A549 (cell line): ENCODE data around the gene EFEMP2. TPM values are rescaled to one million over a fixed set of nuclear protein-coding genes. Genes with fewer than 3 reads are reported as not detected.
"Not testable (repeated sequence)": the region's sequence is repeated elsewhere in the genome, so short reads cannot be mapped to it uniquely, and the experiment has no call there.

Experiments used
- ATAC-seq, 2 experiments: fragments of 200-7000 bp in 1 of 2; fragments of >200 bp in 1 of 2; cut with Nextera tagmentation in 1 of 2; cut with Tn5 transposase in 1 of 2; 3 replicates each; pipeline versions ENCODE4 v1.8.0 to v1.9.1; 2018 to 2020; ENCODE audit warnings: mild to moderate bottlenecking in 1 of 2, moderate library complexity in 1 of 2
- CTCF ChIA-PET: fragments of 300-600 bp; sonication (Branson Sonifier 250); formaldehyde crosslinking; extraction: SDS; loops from one replicate; lab custom pipeline; 2021; ENCODE audit warnings: antibody characterized with exemption, inconsistent platforms; lab: Yijun Ruan, JAX
- POLR2A ChIA-PET: fragments of 350-600 bp; formaldehyde crosslinking; extraction: SDS; loops from one replicate; lab custom pipeline; 2021; ENCODE audit warnings: antibody characterized with exemption, inconsistent platforms; lab: Yijun Ruan, JAX
- DNase-seq, 2 experiments: peaks; one replicate each; pipeline versions ENCODE4 v3.0.0 to v3.0.0-alpha.2; 2011 to 2016; ENCODE audit warnings: low read depth in 1 of 2, low spot score in 1 of 2
- FAIRE-seq: peaks from 2 replicates; lab custom pipeline; 2011; peaks lifted over from hg19 to GRCh38; lab: Jason Lieb, UNC
- H3K27ac ChIP-seq, 2 experiments: fragments of >200 bp; sonication (Bioruptor Twin); formaldehyde crosslinking; 3 replicates each; pipeline ENCODE4 v1.5.1; 2016 to 2017
- H3K4me1 ChIP-seq: fragments of >200 bp; sonication (Bioruptor Twin); formaldehyde crosslinking; 3 replicates; pipeline ENCODE4 v1.6.1; 2016
- H3K4me2 ChIP-seq: fragments of >200 bp; sonication (Bioruptor Twin); formaldehyde crosslinking; 3 replicates; pipeline ENCODE4 v1.6.1; 2016
- H3K4me3 ChIP-seq: fragments of >200 bp; sonication (Bioruptor Twin); formaldehyde crosslinking; 3 replicates; pipeline ENCODE4 v1.5.1; 2016
- H3K9me3 ChIP-seq: fragments of >200 bp; sonication (Bioruptor Twin); formaldehyde crosslinking; 3 replicates; pipeline ENCODE4 v1.6.1; 2016
- CBX2 ChIP-seq: fragments of 200-600 bp; sonication (generic); IDR thresholded peaks from 2 replicates; pipeline ENCODE4 v1.6.1; 2016; ENCODE audit warnings: low read depth, mild to moderate bottlenecking, borderline replicate concordance
- CBX8 ChIP-seq: fragments of 200-600 bp; sonication (generic); IDR thresholded peaks from 2 replicates; pipeline ENCODE4 v1.6.1; 2016
- CHD2 ChIP-seq: fragments of 150-350 bp; IDR thresholded peaks from 2 replicates; pipeline ENCODE4 v1.6.1; 2014; ENCODE audit warnings: low read length; ENCODE audit not compliant: partially characterized antibody
- EP300 ChIP-seq, 2 experiments: fragments of >200 bp; sonication (Bioruptor Twin); formaldehyde crosslinking; IDR thresholded peaks; 2 replicates in 1 of 2; 3 replicates in 1 of 2; pipeline ENCODE4 v1.6.1; 2016 to 2017
- FOSB ChIP-seq: fragments of 250-450 bp; sonication (Bioruptor Pico); IDR thresholded peaks from 2 replicates; pipeline ENCODE4 v1.5.0; 2020; ENCODE audit warnings: mild to moderate bottlenecking, moderate library complexity
- FOSL2 ChIP-seq, 2 experiments: fragments of 450-650 bp in 1 of 2; fragments of >200 bp in 1 of 2; sonication (Bioruptor Twin) in 1 of 2; formaldehyde crosslinking; IDR thresholded peaks; 2 replicates each; pipeline versions ENCODE4 v1.5.0 to v1.6.1; 2016 to 2020; ENCODE audit warnings: mild to moderate bottlenecking in 1 of 2, moderate library complexity in 1 of 2
- FOXS1 ChIP-seq: fragments of 250-450 bp; sonication (Bioruptor Pico); IDR thresholded peaks from 2 replicates; pipeline ENCODE4 v1.5.0; 2020; ENCODE audit warnings: mild to moderate bottlenecking, moderate library complexity
- HES2 ChIP-seq: fragments of >200 bp; sonication (Bioruptor Twin); formaldehyde crosslinking; IDR thresholded peaks from 2 replicates; pipeline ENCODE4 v1.6.1; 2016
- HEYL ChIP-seq: fragments of 250-450 bp; sonication (Bioruptor Pico); IDR thresholded peaks from 2 replicates; pipeline ENCODE4 v1.8.0; 2021; ENCODE audit warnings: mild to moderate bottlenecking, moderate library complexity
- HOXB13 ChIP-seq: fragments of 250-450 bp; sonication (Bioruptor Pico); IDR thresholded peaks from 2 replicates; pipeline ENCODE4 v1.5.0; 2020; ENCODE audit warnings: low read depth, mild to moderate bottlenecking, moderate library complexity
- HOXB5 ChIP-seq: fragments of 250-450 bp; sonication (Bioruptor Pico); IDR thresholded peaks from 2 replicates; pipeline ENCODE4 v1.5.0; 2020; ENCODE audit warnings: mild to moderate bottlenecking, moderate library complexity
- JUN ChIP-seq, 2 experiments: fragments of >200 bp; sonication (Bioruptor Twin); formaldehyde crosslinking; IDR thresholded peaks; 2 replicates in 1 of 2; 3 replicates in 1 of 2; pipeline ENCODE4 v1.6.1; 2016 to 2017
- JUNB ChIP-seq: fragments of >200 bp; sonication (Bioruptor Twin); formaldehyde crosslinking; IDR thresholded peaks from 2 replicates; pipeline ENCODE4 v1.6.1; 2016
- KDM1A ChIP-seq: fragments of 200-600 bp; sonication (generic); IDR thresholded peaks from 2 replicates; pipeline ENCODE4 v1.6.1; 2016; ENCODE audit warnings: low read depth, mild to moderate bottlenecking
- NFE2L2 ChIP-seq: fragments of 150-350 bp; conservative IDR thresholded peaks from 2 replicates; pipeline ENCODE4 v1.6.1; 2014; ENCODE audit warnings: low read length
- NPAS2 ChIP-seq: fragments of 250-450 bp; sonication (Bioruptor Pico); IDR thresholded peaks from 2 replicates; pipeline ENCODE4 v1.8.0; 2022; ENCODE audit warnings: mild to moderate bottlenecking, moderate library complexity, borderline replicate concordance
- PHF8 ChIP-seq: fragments of 200-600 bp; sonication (generic); IDR thresholded peaks from 2 replicates; pipeline ENCODE4 v1.6.1; 2016; ENCODE audit warnings: low read depth, mild to moderate bottlenecking, antibody characterized with exemption, moderate library complexity, borderline replicate concordance
- POLR2A ChIP-seq: IDR thresholded peaks from 2 replicates; pipeline ENCODE4 v1.6.1; 2012; ENCODE audit warnings: mild to moderate bottlenecking, low read length
- RARB ChIP-seq: fragments of 250-450 bp; sonication (Bioruptor Pico); IDR thresholded peaks from 2 replicates; pipeline ENCODE4 v1.8.0; 2021; ENCODE audit warnings: mild to moderate bottlenecking, moderate library complexity
- SREBF2 ChIP-seq: fragments of 450-650 bp; IDR thresholded peaks from 2 replicates; pipeline ENCODE4 v1.6.1; 2014; ENCODE audit warnings: mild to moderate bottlenecking, moderate library complexity
- ZNF302 ChIP-seq: fragments of 250-450 bp; sonication (Bioruptor Pico); IDR thresholded peaks from 2 replicates; pipeline ENCODE4 v1.9.0; 2021; ENCODE audit warnings: inconsistent platforms, mild to moderate bottlenecking, moderate library complexity
- WGBS: methylation state at CpG from one replicate; pipeline ENCODE4 v1.1.6; 2017; ENCODE audit errors: missing lambda C conversion rate; 5-methylcytosine and 5-hydroxymethylcytosine counted together
- polyA plus RNA-seq, 4 experiments: library from polyadenylated mRNA; depleted of rRNA in 3 of 4; stranded (reverse); fragments of >200 nt; fragmentation: RNase III in 1 of 4; extraction: RNeasy Plus Mini Kit Qiagen cat#74134 plus additional on column Dnase treatment in 1 of 4; gene quantifications; 2 replicates in 3 of 4; 3 replicates in 1 of 4; pipeline ENCODE4 v1.2.3, GENCODE V29; 2011 to 2017
- TF ChIP-seq, protein P1 (sequence below): fragments of 250-450 bp; sonication (Bioruptor Pico); IDR thresholded peaks from 2 replicates; pipeline ENCODE4 v1.5.0; 2020; ENCODE audit warnings: low read depth, mild to moderate bottlenecking, moderate library complexity

The EFEMP2 gene
- polyA plus RNA-seq, 2 of the 4 experiments (the other 2 are of a cell fraction) = 1.3 to 1.4 TPM

- Histone ChIP-seq H3K4me3 (no peak overlapping the region), H3K4me2 (no peak overlapping the region), H3K27ac (peak overlapping the region in 1 of 2 experiments; percentile 15; a peak in 1 of 6 replicates), H3K9me3 (no peaks in the 10 kb centered on the region), H3K4me1 (peaks cover 4% of the 10 kb centered on the region)
- CTCF ChIA-PET = interaction anchor here (0.7 to 7.5 kb wide), 10 partner anchors 9 to 140 kb away, joined by 3 to 45 read pairs (median 5); partner anchors contain the start of genes KAT5 and MUS81
- TF ChIP-seq HOXB5 (CRISPR knock-in tag) = no peak
- TF ChIP-seq KDM1A = no peak
- no peak for TF ChIP-seq FOSB (CRISPR knock-in tag)
- no peak for TF ChIP-seq CBX2
- no peak for TF ChIP-seq EP300 (IDR thresholded peaks at IDR 0.05)
- TF ChIP-seq JUNB = no peak
- TF ChIP-seq ZNF302 (CRISPR knock-in tag) = no peak
- no peak for TF ChIP-seq HEYL (CRISPR knock-in tag)
- TF ChIP-seq RARB (CRISPR knock-in tag) = no peak
- TF ChIP-seq PHF8 = no peak
- no peak for TF ChIP-seq CBX8
- no peak for TF ChIP-seq FOXS1 (CRISPR knock-in tag)
- TF ChIP-seq NFE2L2 = no peak
- no peak for TF ChIP-seq HOXB13
- TF ChIP-seq NPAS2 (CRISPR knock-in tag) = no peak
- TF ChIP-seq, protein P1, sequence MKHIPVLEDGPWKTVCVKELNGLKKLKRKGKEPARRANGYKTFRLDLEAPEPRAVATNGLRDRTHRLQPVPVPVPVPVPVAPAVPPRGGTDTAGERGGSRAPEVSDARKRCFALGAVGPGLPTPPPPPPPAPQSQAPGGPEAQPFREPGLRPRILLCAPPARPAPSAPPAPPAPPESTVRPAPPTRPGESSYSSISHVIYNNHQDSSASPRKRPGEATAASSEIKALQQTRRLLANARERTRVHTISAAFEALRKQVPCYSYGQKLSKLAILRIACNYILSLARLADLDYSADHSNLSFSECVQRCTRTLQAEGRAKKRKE (CRISPR knock-in tag) = no peak
- no peak for TF ChIP-seq JUN (IDR thresholded peaks at IDR 0.05)
- no peak for TF ChIP-seq SREBF2
- no peak for TF ChIP-seq CHD2
- DNase-seq (no peak), ATAC-seq (peak; percentile 6 to 17; a peak in 5 of 6 replicates), FAIRE-seq (no peak)
- 50% methylated on average over 8 of the region's 8 CpGs for WGBS
- POLR2A ChIA-PET = interaction anchor here (5.6 kb wide), 1 partner anchor 10 kb away, joined by 36 read pairs; the partner anchor contains the start of genes CFL1 and MUS81
Observed at GRCh38 chr11:65849366-65849765, 23.2 kb downstream of the EFEMP2 start.

- ATAC-seq, DNase-seq: not testable (repeated sequence)
- POLR2A ChIA-PET = interaction anchor here (5.6 kb wide), 1 partner anchor 10 kb away, joined by 36 read pairs; the partner anchor contains the start of genes CFL1 and MUS81
Observed at GRCh38 chr11:65848693-65849092, 23.9 kb downstream of the EFEMP2 start.

DNA sequence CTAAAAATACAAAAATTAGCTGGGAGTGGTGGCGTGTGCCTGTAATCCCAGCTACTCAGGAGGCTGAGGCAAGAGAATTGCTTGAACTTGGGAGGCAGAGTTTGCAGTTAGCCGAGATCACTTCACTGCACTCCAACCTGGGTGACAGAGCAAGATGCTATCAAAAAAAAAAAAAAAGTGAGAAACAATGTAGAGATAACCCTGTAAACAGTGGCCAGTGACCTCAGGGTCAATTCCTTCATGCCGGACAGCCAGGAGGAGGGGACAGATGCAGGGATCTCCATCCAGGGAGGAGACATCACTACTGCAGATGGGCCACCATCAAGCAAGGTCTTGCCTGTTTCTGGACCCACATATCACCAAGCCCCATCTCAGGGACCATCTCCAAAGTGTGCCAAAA lies 24.9 kb downstream of the EFEMP2 start:
- CTCF ChIA-PET = interaction anchor here (0.6 to 7.5 kb wide), 9 partner anchors 9 to 136 kb away, joined by 3 to 45 read pairs (median 4); partner anchors contain the start of genes FIBP, KAT5 and MUS81
- 82% methylated on average over 3 of the region's 3 CpGs for WGBS
- H3K4me2 ChIP-seq = no peak overlapping the region
- TF ChIP-seq FOSL2 (IDR thresholded peaks at IDR 0.05) (no peak), FOSL2 (CRISPR knock-in tag; IDR thresholded peaks at IDR 0.05) (no peak), NFE2L2 (no peak), HES2 (no peak), POLR2A (no peak), EP300 (IDR thresholded peaks at IDR 0.05) (no peak)
- TF ChIP-seq, protein P1 (CRISPR knock-in tag) = no peak
- TF ChIP-seq, all 56 proteins: peak for 0
- FAIRE-seq (no peak), ATAC-seq (no peak), DNase-seq (no peak)
- H3K4me1 ChIP-seq = no peaks in the 10 kb centered on the region
- POLR2A ChIA-PET = interaction anchor here (0.7 to 5.6 kb wide), 3 partner anchors 11 to 401 kb away, joined by 3 to 36 read pairs (median 4); partner anchors contain the start of genes CFL1, KAT5 and MUS81
- no peak overlapping the region for H3K27ac ChIP-seq
- no peaks in the 10 kb centered on the region for H3K9me3 ChIP-seq
- H3K4me3 ChIP-seq = no peak overlapping the region

More at GRCh38 chr11:65848693-65849092, 23.9 kb downstream of the EFEMP2 start:
- not testable (repeated sequence) for H3K4me1 ChIP-seq, FAIRE-seq, H3K4me2 ChIP-seq, H3K9me3 ChIP-seq, H3K4me3 ChIP-seq, H3K27ac ChIP-seq
- CTCF ChIA-PET = interaction anchor here (0.5 to 7.5 kb wide), 9 partner anchors 9 to 140 kb away, joined by 3 to 45 read pairs (median 4); partner anchors contain the start of genes KAT5 and MUS81
- WGBS = 67% methylated on average over 7 of the region's 7 CpGs
